IPS-NIHi7 (cell line): Measurements from ENCODE around the gene FAM210B.
A peak's percentile ranks its signal among the peaks of the same experiment; 100 is the strongest.
"Not testable (repeated sequence)": the region's sequence is repeated elsewhere in the genome, so short reads cannot be mapped to it uniquely, and the experiment has no call there.

ENCODE experiments used
- DNase-seq: peaks from one replicate; pipeline ENCODE4 v3.0.0; 2012; ENCODE audit warnings: mixed read lengths; ENCODE audit errors: extremely low spot score

Gene FAM210B

GRCh38 chr20:56392881-56393482 lies 34.2 kb downstream of the FAM210B start:
- no peak for DNase-seq

GRCh38 chr20:56393653-56394052 lies 34.9 kb downstream of the FAM210B start:
- DNase-seq, result no peak

- DNase-seq, result no peak
Observed at GRCh38 chr20:56395166-56395565, 36.4 kb downstream of the FAM210B start.

GRCh38 chr20:56400001-56400640 lies 41.3 kb downstream of the FAM210B start:
- peak; percentile 58 for DNase-seq

GRCh38 chr20:56403465-56403864 lies 44.7 kb downstream of the FAM210B start:
- DNase-seq, result no peak

- DNase-seq, result not testable (repeated sequence)
Observed at GRCh38 chr20:56405356-56405755, 46.6 kb downstream of the FAM210B start.

GRCh38 chr20:56406910-56407309 lies 48.1 kb downstream of the FAM210B start:
- no peak for DNase-seq

- no peak for DNase-seq
Observed at GRCh38 chr20:56409521-56409920, 50.7 kb downstream of the FAM210B start.

GRCh38 chr20:56409956-56410355 lies 51.2 kb downstream of the FAM210B start:
- DNase-seq, result no peak

GRCh38 chr20:56411287-56411686 lies 52.5 kb downstream of the FAM210B start:
- not testable (repeated sequence) for DNase-seq

GRCh38 chr20:56411759-56412472 lies 53.1 kb downstream of the FAM210B start, which contains the start of gene CASS4:
Gene CASS4, plus strand, starts transcription at chr20:56412260. Its CDS starts 199 bp downstream, at chr20:56412459.
- DNase-seq, result no peak

- DNase-seq, result no peak
Observed at GRCh38 chr20:56412473-56412790, 53.7 kb downstream of the FAM210B start.

GRCh38 chr20:56412949-56413348 lies 54.2 kb downstream of the FAM210B start:
- DNase-seq, result no peak

- DNase-seq, result no peak
Observed at GRCh38 chr20:56414842-56415765, 56.3 kb downstream of the FAM210B start.

- DNase-seq, result no peak
Observed at GRCh38 chr20:56417402-56417801, 58.6 kb downstream of the FAM210B start.

GRCh38 chr20:56417911-56418310 lies 59.1 kb downstream of the FAM210B start:
- DNase-seq, result no peak
